Measurements from ENCODE around the gene UBE3C.

The UBE3C gene

GRCh38 chr7:157121184-157121715 lies 17.5 kb upstream of the UBE3C start:
- no peak for TF ChIP-seq CTCF (IDR thresholded peaks at IDR 0.05; ENCODE audit: control extremely low read depth, extremely low read depth, low read depth, missing control alignments)
- ChIA-PET CTCF (interaction anchor here (1.6 kb wide), 1 partner anchor 10 kb away, joined by 3 read pairs; no protein-coding TSS in a partner anchor), POLR2A (no interaction called here)
- no peak for DNase-seq (ENCODE audit: extremely low spot score)

GRCh38 chr7:157122800-157123495 lies 15.8 kb upstream of the UBE3C start:
- no peak for TF ChIP-seq CTCF (IDR thresholded peaks at IDR 0.05; ENCODE audit: control extremely low read depth, extremely low read depth, low read depth, missing control alignments)
- POLR2A ChIA-PET: no interaction called here
- no peak for DNase-seq (ENCODE audit: extremely low spot score)
- CTCF ChIA-PET: no interaction called here

GRCh38 chr7:157124690-157125089 lies 14.0 kb upstream of the UBE3C start:
- CTCF ChIA-PET: no interaction called here
- no peak for TF ChIP-seq CTCF (IDR thresholded peaks at IDR 0.05; ENCODE audit: control extremely low read depth, extremely low read depth, low read depth, missing control alignments)
- POLR2A ChIA-PET: no interaction called here
- DNase-seq (ENCODE audit: extremely low spot score): no peak

- no peak for TF ChIP-seq CTCF (IDR thresholded peaks at IDR 0.05; ENCODE audit: control extremely low read depth, extremely low read depth, low read depth, missing control alignments)
- no peak for DNase-seq (ENCODE audit: extremely low spot score)
- POLR2A ChIA-PET: no interaction called here
- CTCF ChIA-PET: no interaction called here
These were observed 13.1 kb upstream of the UBE3C start for GRCh38 chr7:157125376-157126223.

GRCh38 chr7:157126921-157127320 lies 11.8 kb upstream of the UBE3C start:
- CTCF ChIA-PET: interaction anchor here (0.9 kb wide), 1 partner anchor 9 kb away, joined by 3 read pairs; no protein-coding TSS in a partner anchor
- no peak for DNase-seq (ENCODE audit: extremely low spot score)
- TF ChIP-seq CTCF (IDR thresholded peaks at IDR 0.05; ENCODE audit: control extremely low read depth, extremely low read depth, low read depth, missing control alignments): no peak
- POLR2A ChIA-PET: no interaction called here

GRCh38 chr7:157129200-157129599 lies 9.5 kb upstream of the UBE3C start:
- CTCF ChIA-PET: interaction anchor here (1.4 kb wide), 1 partner anchor 22 kb away, joined by 3 read pairs; no protein-coding TSS in a partner anchor
- POLR2A ChIA-PET: no interaction called here
- no peak for DNase-seq (ENCODE audit: extremely low spot score)
- TF ChIP-seq CTCF (IDR thresholded peaks at IDR 0.05; ENCODE audit: control extremely low read depth, extremely low read depth, low read depth, missing control alignments): no peak
